Psoas muscle (tissue), 8 donors: ENCODE data around the gene DRD4. TPM values are rescaled to one million over a fixed set of nuclear protein-coding genes. Genes with fewer than 3 reads are reported as not detected.

Source experiments
- ATAC-seq, 4 donors: fragments of 200-7000 bp; cut with Tn5 transposase; one replicate each; pipeline ENCODE4 v1.9.1; 2020; ENCODE audit warnings: moderate library complexity in 3 of 4, mild to moderate bottlenecking in 2 of 4
- DNase-seq, 2 donors: peaks; one replicate each; pipeline ENCODE4 v3.0.0-alpha.2; 2020
- H3K27ac ChIP-seq: fragments of 200-600 bp; one replicate; pipeline ENCODE4 v1.8.0; 2022
- H3K27me3 ChIP-seq, 3 donors: fragments of 200-600 bp in 1 of 3; one replicate each; pipeline versions ENCODE4 v1.6.1 to v1.8.0; 2013 to 2022; ENCODE audit warnings: low read length in 2 of 3, mild to moderate bottlenecking in 2 of 3, moderate library complexity in 1 of 3; ENCODE audit not compliant: insufficient read depth in 3 of 3
- H3K36me3 ChIP-seq, 2 donors: fragments of 200-600 bp in 1 of 2; one replicate each; pipeline versions ENCODE4 v1.6.1 to v1.8.0; 2013 to 2022; ENCODE audit warnings: low read depth in 1 of 2, mild to moderate bottlenecking in 1 of 2, moderate library complexity in 1 of 2; ENCODE audit not compliant: insufficient read depth in 1 of 2
- H3K4me1 ChIP-seq: fragments of 200-600 bp; one replicate; pipeline ENCODE4 v1.8.0; 2022
- H3K4me3 ChIP-seq: fragments of 200-600 bp; one replicate; pipeline ENCODE4 v1.8.0; 2022; ENCODE audit warnings: mild to moderate bottlenecking
- H3K9me3 ChIP-seq: fragments of 200-600 bp; one replicate; pipeline ENCODE4 v1.8.0; 2022
- CTCF ChIP-seq: fragments of 200-600 bp; IDR thresholded peaks from one replicate; pipeline ENCODE4 v1.8.0; 2022; ENCODE audit warnings: antibody characterized with exemption
- WGBS, 3 donors: extraction: QIAGEN DNeasy Blood & Tissue Kit; methylation state at CpG; one replicate each; pipeline versions ENCODE4 v1.1.6 to v1.1.7; 2013; 5-methylcytosine and 5-hydroxymethylcytosine counted together
- intact Hi-C, 2 donors: fragments of 100-400 bp; cut with DNase I; formaldehyde crosslinking; loops; one replicate each; pipeline versions ENCODE4 v1.11.0 to v1.14.2; 2022
- polyA plus RNA-seq, 3 donors: library from polyadenylated mRNA; stranded (reverse); fragments of 200-250 nt; gene quantifications; one replicate each; pipeline ENCODE4 v1.2.3, GENCODE V29; 2013
- total RNA-seq, 4 donors: library from RNA; stranded (reverse); fragmentation: NEBNext Ultra II Directional in 2 of 4; extraction: Animal tissue kit (Norgen Biotek cat#: 25700) in 2 of 4; gene quantifications; one replicate each; pipeline versions ENCODE4 v1.2.1 to v1.2.4, GENCODE V29; 2021 to 2023
- donor health status: healthy with polysubstance abuse.
- donor health status: DM: no; HTN: no; CAD: no; lungs with moderate emphysema.
- donor health status: Bipolar disorder and iron deficiency.
- donor health status: healthy.
- donor health status: DM: yes; HTN: yes; CAD: no.
- donor health status: DM: no; HTN: no; CAD: no.
- donor health status: DM: no; HTN: no; CAD: no.
- donor health status: DM: yes; HTN: yes; CAD: no.

DRD4 gene
- total and polyA plus RNA-seq, 7 donors: 0.14 to 1.2 (median 0.55) TPM; not detected in 2

GRCh38 chr11:590997-591396 lies 46.1 kb upstream of the DRD4 start:
- intact Hi-C loops: no loop called here
- Histone ChIP-seq H3K27ac (no peak overlapping the region), H3K4me1 (no peaks in the 10 kb centered on the region), H3K4me3 (no peak overlapping the region), H3K36me3 (peaks cover 0 to 100% of the 10 kb centered on the region in 2 donors), H3K9me3 (no peaks in the 10 kb centered on the region), H3K27me3 (no peaks in the 10 kb centered on the region)
- ATAC-seq (no peak), DNase-seq (no peak)
- TF ChIP-seq CTCF: no peak
- 72 to 82% (median 82%) methylated on average over 11 of the region's 11 CpGs for WGBS, 3 donors

- ATAC-seq: no peak
These were observed 44.6 kb upstream of the DRD4 start for GRCh38 chr11:592501-592900.

GRCh38 chr11:592918-593317 lies 44.2 kb upstream of the DRD4 start:
- H3K36me3 ChIP-seq: peaks cover 0 to 99% of the 10 kb centered on the region in 2 donors
- H3K27me3 ChIP-seq: no peaks in the 10 kb centered on the region
- no peak overlapping the region for H3K4me3 ChIP-seq
- no peak for DNase-seq
- no peak for TF ChIP-seq CTCF
- H3K27ac ChIP-seq: no peak overlapping the region
- 68 to 77% (median 70%) methylated on average over 10 of the region's 10 CpGs for WGBS, 3 donors
- ATAC-seq: no peak
- intact Hi-C loops: no loop called here
- no peaks in the 10 kb centered on the region for H3K4me1 ChIP-seq
- H3K9me3 ChIP-seq: no peaks in the 10 kb centered on the region

More at GRCh38 chr11:592501-592900, 44.6 kb upstream of the DRD4 start:
- TF ChIP-seq CTCF: no peak
- H3K4me1 ChIP-seq: no peaks in the 10 kb centered on the region
- no peak for DNase-seq
- peaks cover 0 to 99% of the 10 kb centered on the region in 2 donors for H3K36me3 ChIP-seq
- H3K9me3 ChIP-seq: no peaks in the 10 kb centered on the region
- WGBS, 3 donors: 95 to 97% (median 96%) methylated on average over 22 of the region's 22 CpGs
- intact Hi-C loops: no loop called here
- H3K27me3 ChIP-seq: no peaks in the 10 kb centered on the region
- H3K4me3 ChIP-seq: no peak overlapping the region
- no peak overlapping the region for H3K27ac ChIP-seq

GRCh38 chr11:593347-593746 lies 43.7 kb upstream of the DRD4 start:
- no peak overlapping the region for H3K27ac ChIP-seq
- no peak overlapping the region for H3K4me3 ChIP-seq
- WGBS, 3 donors: 89 to 93% (median 90%) methylated on average over 21 of the region's 21 CpGs
- no peak for DNase-seq
- H3K36me3 ChIP-seq: peaks cover 0 to 99% of the 10 kb centered on the region in 2 donors
- H3K9me3 ChIP-seq: no peaks in the 10 kb centered on the region
- H3K4me1 ChIP-seq: no peaks in the 10 kb centered on the region
- no peak for TF ChIP-seq CTCF
- no peaks in the 10 kb centered on the region for H3K27me3 ChIP-seq
- ATAC-seq: no peak
- intact Hi-C loops: no loop called here

- intact Hi-C loops: no loop called here
- Histone ChIP-seq H3K27me3 (no peaks in the 10 kb centered on the region), H3K4me3 (no peak overlapping the region), H3K9me3 (no peaks in the 10 kb centered on the region), H3K36me3 (peaks cover 5 to 99% of the 10 kb centered on the region in 2 donors), H3K4me1 (no peaks in the 10 kb centered on the region), H3K27ac (no peak overlapping the region)
- DNase-seq (no peak), ATAC-seq (no peak)
- TF ChIP-seq CTCF: no peak
- WGBS, 3 donors: 90 to 91% (median 91%) methylated on average over 10 of the region's 10 CpGs
These were observed 41.7 kb upstream of the DRD4 start for GRCh38 chr11:595400-595799.
